Globus pallidus (tissue), 1 donor: ENCODE data around the gene IGF2R.
"Not testable (repeated sequence)": the region's sequence is repeated elsewhere in the genome, so short reads cannot be mapped to it uniquely, and the experiment has no call there.

Source experiments
- DNase-seq: peaks from one replicate; pipeline ENCODE4 v3.0.0-alpha.2; 2015; ENCODE audit warnings: low spot score

The IGF2R gene

DNA sequence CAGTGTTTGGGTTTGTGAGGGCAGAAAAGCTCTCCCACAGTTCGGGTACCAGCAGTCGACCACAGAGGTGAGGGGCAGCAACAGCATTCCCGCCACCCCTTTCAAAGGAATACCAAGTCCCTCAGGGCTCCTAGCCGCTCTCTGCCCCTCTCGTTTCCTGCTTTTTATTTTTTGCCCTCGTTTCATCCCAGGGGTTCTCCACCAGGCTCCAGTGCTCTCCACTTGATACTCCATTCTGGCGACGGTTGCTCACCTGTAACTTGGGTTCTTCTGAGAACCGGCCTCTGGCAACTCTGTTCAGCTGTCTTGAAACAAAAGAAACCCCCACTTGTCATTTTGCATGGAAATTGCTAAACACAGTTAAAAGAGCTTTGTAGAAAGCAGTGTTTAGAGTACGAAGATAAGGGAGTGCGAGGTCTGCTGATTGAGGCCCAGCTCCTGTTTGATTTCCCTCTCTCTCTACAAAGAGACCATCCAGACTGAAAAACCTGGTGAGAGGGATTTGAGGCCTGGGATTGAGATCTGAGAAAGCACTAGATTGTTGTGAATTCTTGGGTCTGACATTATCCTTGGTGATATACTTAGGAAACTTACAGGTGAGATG lies 28.7 kb downstream of the IGF2R start:
- no peak for DNase-seq

DNA sequence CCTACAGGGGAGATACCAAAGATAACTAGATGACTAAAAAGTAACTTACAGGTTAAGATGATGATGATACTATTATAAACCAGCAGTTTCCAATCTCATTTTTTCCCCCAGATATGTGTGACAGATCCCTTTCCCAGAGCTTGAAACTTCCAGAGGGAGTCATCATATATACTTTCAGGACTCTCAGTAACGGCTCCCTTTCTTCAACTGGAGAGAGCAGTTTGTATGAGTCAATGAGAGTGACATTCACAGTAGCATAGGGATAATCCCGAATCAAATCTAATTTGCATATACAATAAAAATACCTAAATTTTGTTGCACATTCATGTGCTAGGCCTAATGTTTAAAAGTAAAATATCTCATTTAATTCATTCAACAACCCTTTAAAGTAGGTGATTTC lies 29.7 kb downstream of the IGF2R start:
- DNase-seq, result no peak

DNA sequence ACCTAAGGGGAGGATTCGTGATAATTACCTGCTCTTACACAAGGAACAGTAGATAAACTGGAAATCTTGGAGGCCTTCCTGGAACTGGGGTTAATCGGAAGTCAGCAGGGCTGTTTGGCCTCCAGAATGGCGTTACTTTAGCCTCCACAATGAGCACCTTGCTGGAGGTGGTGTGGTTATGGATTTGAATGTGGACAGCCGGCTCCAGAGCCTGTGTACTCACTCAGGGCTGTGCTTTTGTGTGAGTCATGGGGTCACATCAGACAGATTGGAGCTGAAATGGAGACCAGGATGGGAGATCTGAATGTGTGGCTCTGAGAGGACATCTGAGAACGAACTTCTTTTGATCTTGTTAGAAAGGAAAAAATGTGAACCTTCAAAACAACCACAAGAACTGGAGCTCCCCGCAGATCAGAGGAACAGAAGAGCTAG lies 30.4 kb downstream of the IGF2R start:
- no peak for DNase-seq

- DNase-seq, result no peak
Measured at GRCh38 chr6:160000280-160000704, 31.4 kb downstream of the IGF2R start.

DNA sequence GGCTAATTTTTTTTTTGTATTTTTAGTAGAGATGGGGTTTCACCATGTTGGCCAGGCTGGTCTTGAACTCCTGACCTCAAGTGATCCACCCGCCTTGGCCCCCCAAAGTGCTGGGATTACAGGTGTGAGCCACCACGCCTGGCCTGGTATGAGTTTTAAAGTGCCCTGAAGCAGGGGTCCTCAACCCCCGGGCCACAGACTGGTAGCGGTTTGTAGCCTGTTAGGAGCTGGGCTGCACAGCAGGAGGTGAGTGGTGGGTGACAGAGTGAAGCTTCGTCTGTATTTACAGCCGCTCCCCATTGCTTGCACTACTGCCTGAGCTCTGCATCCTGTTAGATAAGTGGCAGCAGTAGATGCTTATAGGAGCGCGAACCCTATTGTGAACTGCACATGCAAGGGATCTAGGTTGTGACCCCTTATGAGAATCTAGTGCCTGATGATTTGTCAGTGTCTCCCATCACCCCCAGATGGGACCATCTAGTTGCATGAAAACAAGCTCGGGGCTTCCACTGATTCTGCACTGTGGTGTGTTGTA lies 32.1 kb downstream of the IGF2R start:
- DNase-seq, result not testable (repeated sequence)

DNA sequence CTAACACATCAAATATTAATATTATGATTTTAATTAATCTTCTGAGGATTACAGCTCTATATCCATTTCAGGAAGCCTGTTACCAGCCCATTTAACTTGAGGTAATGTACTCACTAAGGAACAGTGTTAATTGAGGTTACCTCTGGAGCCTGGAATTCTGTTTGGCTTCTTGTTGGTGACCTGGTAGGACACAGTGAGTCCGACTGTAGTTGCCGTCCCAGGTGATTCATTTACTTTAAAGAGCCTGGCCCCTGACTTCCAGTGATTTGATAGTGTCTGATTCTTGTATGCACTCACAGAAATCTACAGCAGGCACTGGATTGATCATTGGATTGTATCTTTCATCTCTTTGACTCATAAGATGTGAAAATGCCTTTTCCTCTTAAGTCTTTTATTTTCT lies 34.0 kb downstream of the IGF2R start:
- DNase-seq, result no peak

- DNase-seq, result no peak
Measured at GRCh38 chr6:160004018-160004417, 35.1 kb downstream of the IGF2R start.

GRCh38 chr6:160004419-160005175 lies 35.7 kb downstream of the IGF2R start:
- no peak for DNase-seq

DNA sequence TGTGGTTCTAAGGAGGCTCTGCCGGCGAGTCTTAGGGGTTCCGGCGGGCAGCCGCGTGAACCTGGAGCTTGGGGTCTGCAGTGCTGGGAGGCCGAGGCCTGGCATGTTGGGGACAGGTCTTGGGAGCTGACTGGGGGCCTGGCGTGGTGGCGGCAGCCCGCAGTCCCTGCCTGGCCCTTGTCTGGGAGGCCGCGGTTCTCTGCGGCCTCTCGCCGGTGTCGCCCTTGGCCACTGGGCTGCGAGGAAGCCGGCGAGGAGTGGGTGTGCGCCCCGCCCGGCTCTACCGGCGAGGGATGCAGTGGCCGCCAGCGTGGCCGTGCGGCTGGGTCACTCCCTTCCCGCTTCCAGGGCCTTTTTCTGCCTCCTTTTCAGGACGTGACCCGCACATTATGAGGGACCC lies 36.3 kb downstream of the IGF2R start:
- no peak for DNase-seq

DNA sequence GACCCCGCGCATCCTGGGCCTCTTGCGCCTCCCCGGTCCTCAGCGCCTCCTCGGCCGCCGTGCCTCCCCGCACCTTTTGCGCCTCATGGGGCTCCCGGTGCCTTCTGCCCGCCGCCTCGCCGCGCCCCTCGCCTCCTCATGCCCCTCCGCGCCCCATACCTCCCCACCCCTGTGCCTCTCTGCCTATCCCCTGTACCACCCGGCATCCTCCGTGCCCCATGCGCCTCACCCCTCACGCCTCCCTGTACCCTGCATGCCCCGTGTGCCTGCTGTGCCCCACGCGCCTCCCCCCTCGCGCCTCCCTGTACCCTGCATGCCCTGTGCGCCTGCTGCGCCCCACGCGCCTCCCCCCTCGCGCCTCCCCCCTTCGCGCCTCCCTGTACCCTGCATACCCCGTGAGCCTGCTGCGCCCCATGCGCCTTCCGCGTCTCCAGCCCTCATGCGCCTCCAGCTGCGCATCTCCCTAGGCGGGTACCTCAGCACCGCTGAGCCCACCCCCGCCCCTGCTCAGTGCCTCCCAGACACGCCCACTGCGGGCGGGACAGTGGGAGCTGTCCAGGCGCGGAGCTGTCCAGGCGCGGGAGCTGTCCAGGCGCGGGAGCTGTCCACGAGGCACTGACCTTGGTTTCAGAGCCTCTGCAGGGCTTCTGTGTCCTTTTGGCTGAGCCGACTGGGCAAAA lies 37.1 kb downstream of the IGF2R start:
- DNase-seq, result no peak

DNA sequence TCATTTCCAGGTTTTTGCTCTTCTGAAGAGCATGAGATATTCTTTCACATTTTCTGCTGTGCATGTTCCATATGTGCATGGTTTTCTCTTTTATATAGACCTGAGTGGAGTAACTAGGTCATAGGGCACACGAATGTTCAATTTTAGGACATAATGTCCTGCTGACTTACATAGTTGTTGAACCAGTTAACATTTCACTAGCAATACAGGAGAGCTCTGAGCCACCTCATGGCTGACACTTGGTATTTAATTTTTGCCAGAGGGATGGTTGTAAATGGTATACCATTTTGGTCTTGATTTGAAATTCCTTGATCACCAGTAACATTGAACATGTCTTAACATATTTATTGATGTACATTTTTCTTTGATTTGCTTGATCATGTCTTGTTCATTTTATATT lies 38.3 kb downstream of the IGF2R start:
- DNase-seq, result no peak

DNA sequence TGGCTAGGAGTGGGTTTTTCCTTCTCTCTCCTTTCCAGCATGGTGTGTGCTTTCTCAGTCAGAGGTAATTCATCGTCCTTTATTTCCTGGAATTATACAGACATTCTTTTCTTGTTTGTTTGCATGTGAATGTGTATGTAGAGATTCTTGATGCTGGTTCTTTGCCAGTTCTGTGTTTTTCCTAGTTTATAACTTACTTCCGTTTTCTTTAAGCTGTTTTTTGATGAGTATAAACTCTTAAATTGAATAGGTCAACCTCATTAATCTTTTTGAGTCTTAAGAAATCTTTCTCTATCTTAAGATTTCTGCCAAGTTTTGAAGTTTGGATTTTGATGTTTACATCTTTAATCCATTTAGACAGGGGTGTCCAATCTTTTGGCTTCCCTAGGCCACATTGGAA lies 38.7 kb downstream of the IGF2R start:
- no peak for DNase-seq

- no peak for DNase-seq
Measured at GRCh38 chr6:160010067-160010466, 41.2 kb downstream of the IGF2R start.

DNA sequence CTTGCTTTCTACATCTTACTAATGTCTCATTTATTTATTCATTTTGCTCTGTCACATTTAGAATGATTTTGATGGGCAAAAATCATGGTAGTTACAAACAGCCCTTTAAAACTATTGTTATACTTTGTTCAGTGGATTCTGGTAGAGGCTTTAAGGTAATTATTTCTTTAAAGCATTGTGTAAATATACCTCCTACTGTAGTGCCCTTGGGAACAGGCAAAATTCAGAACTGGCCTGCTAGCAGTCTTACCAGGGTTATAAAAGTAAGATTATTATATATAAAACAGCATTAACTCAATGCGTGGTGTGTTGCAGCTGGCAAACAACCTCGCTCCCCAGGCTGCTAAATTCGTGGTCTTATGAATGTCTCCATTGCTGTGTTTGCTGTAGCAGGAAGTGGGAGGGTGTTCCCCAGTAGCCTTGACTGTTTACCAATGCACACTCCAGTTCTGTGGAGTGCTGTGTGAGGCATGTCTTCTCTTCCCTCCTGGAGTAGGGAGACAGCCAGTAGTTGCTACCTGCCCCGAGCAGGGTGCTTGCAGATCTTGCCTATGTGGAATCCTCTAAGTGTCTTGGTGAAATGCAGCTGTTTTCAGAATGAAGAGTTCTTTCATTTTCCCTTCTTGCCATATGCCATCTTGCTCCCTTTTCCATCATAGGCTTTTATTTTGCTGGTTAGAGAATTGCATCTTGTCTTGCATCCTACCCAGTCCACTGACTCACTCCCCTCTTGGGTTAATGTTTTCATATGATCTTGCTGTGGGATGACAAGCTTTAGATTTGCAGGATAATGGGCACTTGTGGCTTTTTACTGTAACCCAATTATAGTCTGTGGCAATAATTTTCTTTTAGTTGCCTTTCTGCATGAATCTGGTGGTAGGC lies 45.3 kb downstream of the IGF2R start:
- no peak for DNase-seq

DNA sequence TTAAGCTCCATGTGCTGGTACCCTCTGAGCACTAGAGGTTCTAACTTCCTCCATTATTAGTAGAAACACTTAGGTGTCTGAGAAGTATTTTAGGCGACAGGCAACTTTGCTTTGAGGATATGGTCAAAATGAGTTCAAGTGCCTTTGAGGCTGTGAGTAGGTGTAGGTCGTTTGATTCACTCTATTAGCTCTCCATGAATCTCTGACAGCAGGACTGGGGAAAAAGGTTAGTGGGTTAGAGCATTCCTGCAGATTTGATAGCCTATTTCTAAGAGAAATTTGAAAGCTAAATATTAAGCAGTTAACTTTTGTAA lies 45.9 kb downstream of the IGF2R start:
- no peak for DNase-seq

DNA sequence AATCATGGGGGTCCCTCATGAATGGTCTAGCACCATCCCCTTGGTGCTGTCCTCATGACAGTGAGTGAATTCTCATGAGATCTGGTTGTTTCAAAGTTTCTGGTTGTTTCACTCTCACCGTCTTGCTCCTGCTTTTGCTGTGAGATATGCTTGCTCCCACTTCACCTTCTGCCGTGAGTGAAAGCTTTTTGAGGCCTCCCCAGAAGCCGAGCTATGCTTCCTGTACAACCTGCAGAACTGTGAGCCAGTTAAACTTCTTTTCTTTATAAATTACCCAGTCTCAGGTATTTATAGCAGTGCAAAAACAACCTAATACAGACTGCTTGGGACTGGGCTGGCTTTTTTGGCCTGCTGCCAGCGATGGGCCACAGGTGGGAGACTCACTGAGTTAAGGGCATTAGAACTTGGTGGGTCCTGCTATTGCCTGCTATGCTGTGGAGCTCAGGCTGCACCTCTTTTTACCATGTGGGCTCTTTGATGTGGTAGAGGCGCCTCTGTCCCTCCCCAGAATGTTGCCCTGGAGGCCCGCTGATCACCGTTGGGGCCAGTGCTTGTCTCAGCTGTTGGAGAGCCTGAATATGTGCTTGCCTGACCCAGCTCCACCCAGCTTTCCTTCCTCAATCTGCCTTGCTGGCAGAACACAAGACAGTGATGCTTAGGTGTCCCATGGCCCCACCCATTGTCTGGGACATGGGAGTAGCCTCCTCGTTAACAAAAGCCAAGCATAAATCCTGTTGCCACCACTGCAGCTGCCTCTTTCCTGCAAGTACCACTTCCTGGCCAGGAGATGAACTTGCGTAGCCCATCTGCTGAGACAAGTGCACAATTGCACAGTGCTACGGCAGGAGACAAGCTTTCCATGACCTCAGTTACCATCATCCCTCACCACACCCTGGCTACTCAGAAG lies 47.1 kb downstream of the IGF2R start:
- DNase-seq, result no peak

DNA sequence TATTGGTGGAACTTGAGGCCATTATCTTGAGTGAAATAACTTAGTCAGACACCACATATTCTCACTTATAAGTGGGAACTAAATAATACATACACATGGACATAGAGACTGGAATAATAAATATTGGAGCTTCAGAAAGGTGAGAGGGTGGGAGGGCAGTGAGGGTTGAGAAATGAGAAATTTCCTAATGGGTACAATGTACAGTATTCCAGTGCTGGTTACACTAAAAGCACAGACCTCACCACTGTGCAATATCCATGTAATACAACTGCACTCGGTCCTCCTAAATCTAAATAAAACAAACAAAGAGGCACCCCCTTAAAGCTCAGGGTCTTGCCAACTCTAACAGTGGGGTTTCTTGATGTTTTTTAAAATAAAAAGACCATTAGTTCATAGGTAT lies 53.2 kb downstream of the IGF2R start:
- DNase-seq, result no peak

DNA sequence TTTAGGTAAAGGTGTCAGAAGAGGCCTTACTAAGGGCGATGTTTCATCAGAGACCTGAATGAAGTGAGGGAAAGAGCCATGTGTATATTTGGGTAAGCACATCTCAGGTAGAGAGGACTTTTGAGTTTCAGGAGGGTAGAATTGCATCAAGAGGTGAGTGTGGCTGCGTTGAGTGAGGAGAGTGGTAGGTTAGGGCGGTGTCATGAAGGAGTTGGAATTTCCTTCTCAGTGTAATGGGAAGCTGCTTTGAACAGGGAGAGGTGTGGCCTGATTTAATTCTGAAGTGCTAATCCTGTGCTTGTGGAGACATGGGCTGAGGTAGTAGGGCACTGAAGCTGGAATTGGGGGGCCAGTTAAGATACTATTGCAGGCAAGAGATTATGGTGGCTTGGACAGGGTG lies 53.9 kb downstream of the IGF2R start:
- no peak for DNase-seq

GRCh38 chr6:160024152-160024551 lies 55.3 kb downstream of the IGF2R start:
- DNase-seq, result no peak

DNA sequence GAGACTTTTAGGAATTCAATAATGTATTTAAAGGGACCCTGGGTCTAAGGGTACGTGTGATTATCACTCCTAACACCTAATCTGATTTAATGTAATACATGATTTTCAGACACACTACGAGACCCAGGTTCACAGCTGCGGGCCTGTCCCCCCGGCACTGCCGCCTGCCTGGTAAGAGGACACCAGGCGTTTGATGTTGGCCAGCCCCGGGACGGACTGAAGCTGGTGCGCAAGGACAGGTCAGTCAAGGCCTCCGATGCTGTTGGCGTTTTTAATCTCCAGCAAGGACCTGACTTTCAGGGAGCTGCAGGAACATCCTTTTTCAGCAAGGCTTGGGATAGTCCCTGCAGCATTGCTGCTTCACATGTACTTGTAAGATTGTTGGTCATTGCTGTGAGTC lies 58.2 kb downstream of the IGF2R start:
- no peak for DNase-seq

DNA sequence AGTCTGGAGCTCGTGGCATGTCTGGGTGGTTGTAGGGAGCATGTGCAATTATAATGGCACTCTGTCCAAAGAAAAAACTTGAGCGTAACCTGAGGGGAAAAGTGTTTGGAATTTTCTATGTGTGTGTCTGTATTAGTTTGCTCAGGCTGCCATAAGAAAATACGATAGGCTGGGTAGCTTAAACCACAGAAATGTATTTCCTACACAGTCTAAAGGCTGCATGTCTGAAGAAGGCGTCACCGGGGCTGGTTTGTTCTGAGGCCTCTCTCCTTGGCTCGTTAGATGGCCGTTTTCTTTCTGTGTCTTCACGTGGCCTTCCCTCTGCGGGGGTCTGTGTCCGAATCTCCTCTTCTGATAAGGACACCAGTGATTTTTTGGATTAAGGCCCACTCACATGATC lies 59.0 kb downstream of the IGF2R start:
- no peak for DNase-seq
